Vagina (tissue), 2 donors: ENCODE data around the gene FNDC5. TPM values are rescaled to one million over a fixed set of nuclear protein-coding genes. Genes with fewer than 3 reads are reported as not detected.
A peak's percentile ranks its signal among the peaks of the same experiment; 100 is the strongest.

Experiments
- DNase-seq, 2 donors: peaks; one replicate each; pipeline ENCODE4 v3.0.0-alpha.2; 2017; ENCODE audit errors: extremely low spot score in 2 of 2
- H3K27ac ChIP-seq: fragments of 200-600 bp; sonication (generic); one replicate; pipeline ENCODE4 v1.5.1; 2019
- H3K27me3 ChIP-seq: fragments of 200-600 bp; sonication (generic); one replicate; pipeline ENCODE4 v1.5.1; 2019
- H3K36me3 ChIP-seq, 2 donors: fragments of 200-600 bp; sonication (generic); one replicate each; pipeline ENCODE4 v1.5.1; 2017 to 2019
- H3K4me1 ChIP-seq: fragments of 200-600 bp; sonication (generic); one replicate; pipeline ENCODE4 v1.5.1; 2019
- H3K4me3 ChIP-seq, 2 donors: fragments of 200-600 bp; sonication (generic); 1 replicate in 1 of 2; 2 replicates in 1 of 2; pipeline ENCODE4 v1.5.1; 2016 to 2019
- H3K9me3 ChIP-seq: fragments of 200-600 bp; sonication (generic); one replicate; pipeline ENCODE4 v1.5.1; 2019
- POLR2A ChIP-seq, 2 donors: fragments of 450-650 bp; IDR thresholded peaks; one replicate each; pipeline ENCODE4 v1.6.1; 2017; ENCODE audit warnings: antibody characterized with exemption in 2 of 2, mild to moderate bottlenecking in 2 of 2, moderate library complexity in 2 of 2
- POLR2AphosphoS5 ChIP-seq, 2 donors: sonication (generic); formaldehyde crosslinking; IDR thresholded peaks; one replicate each; pipeline ENCODE4 v1.9.0; 2017; ENCODE audit warnings: antibody characterized with exemption in 2 of 2, mild to moderate bottlenecking in 2 of 2, low read depth in 1 of 2; ENCODE audit not compliant: insufficient read depth in 1 of 2
- intact Hi-C: fragments of 100-400 bp; cut with DNase I; formaldehyde crosslinking; loops from one replicate; pipeline ENCODE4 v1.15.1; 2023
- total RNA-seq: library from RNA; depleted of rRNA; stranded (reverse); fragments of >200 nt; gene quantifications from one replicate; pipeline ENCODE4 v1.2.3, GENCODE V29; 2016
- TF ChIP-seq, protein P1 (sequence below), 3 experiments: fragments of 450-650 bp in 2 of 3; fragments of 200-600 bp in 1 of 3; sonication (generic) in 1 of 3; IDR thresholded peaks; one replicate each; pipeline ENCODE4 v1.5.1; 2017 to 2019; ENCODE audit warnings: antibody characterized with exemption in 3 of 3, mild to moderate bottlenecking in 2 of 3, moderate library complexity in 2 of 3

Gene FNDC5
- total RNA-seq, 1 donor from 2014 or later, result 4.7 TPM

DNA sequence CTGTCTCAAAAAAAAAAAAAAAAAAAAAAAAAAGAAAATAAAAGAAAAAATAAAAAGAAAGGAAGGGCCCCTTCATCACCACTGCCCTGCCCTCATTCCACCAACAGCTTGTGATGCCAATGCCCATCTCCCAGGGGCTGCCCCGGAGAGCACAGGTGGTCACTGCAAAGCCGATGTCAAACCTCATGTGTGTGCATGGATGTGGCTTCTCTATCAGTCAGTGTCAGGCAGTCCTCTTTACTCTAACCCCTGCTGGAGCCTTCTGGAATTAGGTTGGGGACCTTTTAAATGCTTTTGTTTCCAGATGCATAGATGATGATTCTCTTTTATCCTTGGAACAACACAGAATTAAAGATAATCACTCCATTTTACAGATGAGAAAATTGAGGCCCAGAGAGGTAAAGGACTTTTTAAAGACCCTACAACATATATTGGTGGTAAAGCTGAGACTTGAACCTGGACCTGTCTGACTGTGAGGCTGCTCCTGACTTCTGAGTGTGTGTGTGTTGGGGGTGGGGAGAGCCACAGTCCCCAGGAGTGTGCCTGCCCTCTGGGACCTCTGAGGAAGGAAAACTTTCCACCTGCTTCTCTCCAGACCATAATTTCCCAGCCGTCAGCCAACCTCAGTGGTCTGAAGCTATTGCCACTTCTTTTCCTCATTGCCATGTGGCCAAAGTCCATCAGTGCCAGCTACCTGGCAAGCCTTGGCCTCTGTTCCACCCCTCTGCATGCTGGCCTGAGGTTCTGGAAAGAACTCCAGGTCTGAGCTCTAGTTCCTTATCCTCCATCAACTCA is 33.5 kb upstream of the FNDC5 start:
- Histone ChIP-seq H3K9me3 (no peaks in the 10 kb centered on the region), H3K4me1 (peaks cover 19% of the 10 kb centered on the region), H3K4me3 (no peak overlapping the region), H3K27ac (no peak overlapping the region), H3K36me3 (no peaks in the 10 kb centered on the region), H3K27me3 (no peaks in the 10 kb centered on the region)
- TF ChIP-seq POLR2A (IDR thresholded peaks at IDR 0.05), result no peak
- no peak for TF ChIP-seq POLR2AphosphoS5 (IDR thresholded peaks at IDR 0.05; ENCODE audit: insufficient read depth in 1 of 2, low read depth in 1 of 2)
- intact Hi-C loops, result no loop called here
- DNase-seq, result no peak

GRCh38 chr1:32902535-32902920 is 31.8 kb upstream of the FNDC5 start:
- TF ChIP-seq, protein P1, sequence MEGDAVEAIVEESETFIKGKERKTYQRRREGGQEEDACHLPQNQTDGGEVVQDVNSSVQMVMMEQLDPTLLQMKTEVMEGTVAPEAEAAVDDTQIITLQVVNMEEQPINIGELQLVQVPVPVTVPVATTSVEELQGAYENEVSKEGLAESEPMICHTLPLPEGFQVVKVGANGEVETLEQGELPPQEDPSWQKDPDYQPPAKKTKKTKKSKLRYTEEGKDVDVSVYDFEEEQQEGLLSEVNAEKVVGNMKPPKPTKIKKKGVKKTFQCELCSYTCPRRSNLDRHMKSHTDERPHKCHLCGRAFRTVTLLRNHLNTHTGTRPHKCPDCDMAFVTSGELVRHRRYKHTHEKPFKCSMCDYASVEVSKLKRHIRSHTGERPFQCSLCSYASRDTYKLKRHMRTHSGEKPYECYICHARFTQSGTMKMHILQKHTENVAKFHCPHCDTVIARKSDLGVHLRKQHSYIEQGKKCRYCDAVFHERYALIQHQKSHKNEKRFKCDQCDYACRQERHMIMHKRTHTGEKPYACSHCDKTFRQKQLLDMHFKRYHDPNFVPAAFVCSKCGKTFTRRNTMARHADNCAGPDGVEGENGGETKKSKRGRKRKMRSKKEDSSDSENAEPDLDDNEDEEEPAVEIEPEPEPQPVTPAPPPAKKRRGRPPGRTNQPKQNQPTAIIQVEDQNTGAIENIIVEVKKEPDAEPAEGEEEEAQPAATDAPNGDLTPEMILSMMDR (IDR thresholded peaks at IDR 0.05), result no peak
- TF ChIP-seq POLR2A (IDR thresholded peaks at IDR 0.05), result no peak
- TF ChIP-seq POLR2AphosphoS5 (IDR thresholded peaks at IDR 0.05; ENCODE audit: insufficient read depth in 1 of 2, low read depth in 1 of 2), result no peak
- peaks cover 19% of the 10 kb centered on the region for H3K4me1 ChIP-seq
- DNase-seq, result no peak
- H3K27me3 ChIP-seq, result no peaks in the 10 kb centered on the region
- no peak overlapping the region for H3K4me3 ChIP-seq
- no peak overlapping the region for H3K27ac ChIP-seq
- H3K36me3 ChIP-seq, result no peaks in the 10 kb centered on the region
- H3K9me3 ChIP-seq, result no peaks in the 10 kb centered on the region
- intact Hi-C loops, result no loop called here

GRCh38 chr1:32901823-32902534 is 31.3 kb upstream of the FNDC5 start:
- TF ChIP-seq POLR2A (IDR thresholded peaks at IDR 0.05) (no peak), POLR2AphosphoS5 (IDR thresholded peaks at IDR 0.05; ENCODE audit: insufficient read depth in 1 of 2, low read depth in 1 of 2) (no peak)
- TF ChIP-seq, protein P1 (IDR thresholded peaks at IDR 0.05), result no peak
- no peaks in the 10 kb centered on the region for H3K27me3 ChIP-seq
- no peaks in the 10 kb centered on the region for H3K36me3 ChIP-seq
- peaks cover 19% of the 10 kb centered on the region for H3K4me1 ChIP-seq
- peak overlapping the region; percentile 73 to 89 for H3K4me3 ChIP-seq
- H3K9me3 ChIP-seq, result no peaks in the 10 kb centered on the region
- DNase-seq, result no peak
- H3K27ac ChIP-seq, result peak overlapping the region; percentile 83
- intact Hi-C loops, result no loop called here

DNA sequence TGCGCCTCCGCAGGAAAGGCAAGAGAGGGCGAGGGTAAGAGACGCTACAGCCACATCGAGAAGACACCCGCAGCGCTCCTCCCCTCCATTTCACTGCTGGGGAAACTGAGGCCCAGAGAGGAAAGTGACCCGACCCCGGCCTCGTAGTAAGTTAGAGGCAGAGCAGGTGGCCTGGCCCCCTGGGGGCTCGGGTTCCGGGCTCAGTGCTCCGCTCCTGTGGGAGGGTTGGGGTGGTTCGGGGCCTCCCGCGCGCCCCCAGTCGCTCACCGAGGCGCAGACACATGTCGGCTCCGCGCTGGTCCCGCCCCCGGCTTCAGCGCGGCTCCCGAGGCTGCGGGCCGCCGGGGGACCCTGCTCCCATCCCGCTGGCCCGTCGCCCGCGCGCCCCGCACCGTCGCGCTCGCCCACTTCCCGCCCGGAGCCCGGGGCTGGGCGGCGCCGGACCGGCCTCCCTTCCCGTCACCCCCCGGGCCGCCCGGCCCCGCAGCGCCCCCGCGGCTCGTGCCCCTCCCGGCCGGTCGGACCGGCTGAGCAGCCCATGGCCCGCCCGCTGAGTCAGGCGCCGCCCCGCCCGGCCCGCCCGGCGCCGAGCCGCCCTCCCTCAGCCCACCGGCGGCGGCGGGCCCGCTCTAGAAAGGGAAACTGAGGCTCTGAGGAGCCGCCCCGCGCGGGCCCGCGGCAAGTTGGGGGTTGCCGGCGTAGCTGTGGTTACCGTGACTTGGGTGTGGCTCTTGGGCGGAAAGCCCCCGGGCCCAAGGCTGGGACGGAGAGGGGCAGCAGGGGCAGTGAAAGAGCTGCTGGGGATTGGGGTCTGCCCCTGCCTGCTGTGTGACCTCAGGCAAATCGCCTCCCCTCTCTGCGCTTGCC is 30.5 kb upstream of the FNDC5 start, which contains the start of gene TMEM54:
TSS of gene TMEM54 (minus strand) at position 434 of the 867 bp plus-strand sequence. CDS start at position 283, 151 bp downstream.
- Histone ChIP-seq H3K27me3 (no peaks in the 10 kb centered on the region), H3K36me3 (no peaks in the 10 kb centered on the region), H3K4me3 (peak within 1 kb of the TSS; percentile 73 to 89), H3K4me1 (peaks cover 19% of the 10 kb centered on the region), H3K27ac (peak within 1 kb of the TSS; percentile 85), H3K9me3 (no peaks in the 10 kb centered on the region)
- no peak for DNase-seq
- TF ChIP-seq, protein P1 (IDR thresholded peaks at IDR 0.05), result no peak
- TF ChIP-seq POLR2A (IDR thresholded peaks at IDR 0.05) (peak in 1 of 2 donors; percentile 42), POLR2AphosphoS5 (IDR thresholded peaks at IDR 0.05; ENCODE audit: insufficient read depth in 1 of 2, low read depth in 1 of 2) (no peak)
- intact Hi-C loops, result no loop called here

- Histone ChIP-seq H3K4me3 (peak overlapping the region; percentile 73 to 89), H3K9me3 (no peaks in the 10 kb centered on the region), H3K36me3 (no peaks in the 10 kb centered on the region), H3K27ac (peak overlapping the region; percentile 85), H3K4me1 (peaks cover 19% of the 10 kb centered on the region), H3K27me3 (no peaks in the 10 kb centered on the region)
- no peak for DNase-seq
- intact Hi-C loops, result no loop called here
- TF ChIP-seq POLR2AphosphoS5 (IDR thresholded peaks at IDR 0.05; ENCODE audit: insufficient read depth in 1 of 2, low read depth in 1 of 2) (peak in 1 of 2 donors; percentile 13), POLR2A (IDR thresholded peaks at IDR 0.05) (no peak)
- TF ChIP-seq, protein P1 (IDR thresholded peaks at IDR 0.05), result no peak
These were observed 29.8 kb upstream of the FNDC5 start for GRCh38 chr1:32900371-32900955.
